ENCODE results near the gene CLCN5.

CLCN5 gene

DNA sequence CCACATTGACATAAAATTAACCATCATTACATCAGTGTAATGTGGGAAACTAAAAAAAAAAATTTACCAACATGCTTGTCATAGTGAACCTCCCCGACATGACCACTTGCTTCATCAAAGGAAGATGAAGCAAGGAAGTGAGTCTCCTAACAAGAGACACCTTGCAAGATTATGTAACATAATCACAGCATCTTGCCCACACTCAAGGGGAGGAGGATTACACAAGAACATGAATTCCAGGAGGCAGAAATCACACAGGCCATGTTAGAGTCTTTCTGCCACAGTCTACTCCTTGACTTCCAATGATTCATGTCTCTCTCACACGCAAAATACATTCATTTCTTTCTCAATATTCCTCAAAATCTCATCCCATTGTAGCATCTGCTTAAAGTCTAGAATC lies 185.1 kb downstream of the CLCN5 start:
- DNase-seq (ENCODE audit: low read depth): no peak
- TF ChIP-seq, protein P1, sequence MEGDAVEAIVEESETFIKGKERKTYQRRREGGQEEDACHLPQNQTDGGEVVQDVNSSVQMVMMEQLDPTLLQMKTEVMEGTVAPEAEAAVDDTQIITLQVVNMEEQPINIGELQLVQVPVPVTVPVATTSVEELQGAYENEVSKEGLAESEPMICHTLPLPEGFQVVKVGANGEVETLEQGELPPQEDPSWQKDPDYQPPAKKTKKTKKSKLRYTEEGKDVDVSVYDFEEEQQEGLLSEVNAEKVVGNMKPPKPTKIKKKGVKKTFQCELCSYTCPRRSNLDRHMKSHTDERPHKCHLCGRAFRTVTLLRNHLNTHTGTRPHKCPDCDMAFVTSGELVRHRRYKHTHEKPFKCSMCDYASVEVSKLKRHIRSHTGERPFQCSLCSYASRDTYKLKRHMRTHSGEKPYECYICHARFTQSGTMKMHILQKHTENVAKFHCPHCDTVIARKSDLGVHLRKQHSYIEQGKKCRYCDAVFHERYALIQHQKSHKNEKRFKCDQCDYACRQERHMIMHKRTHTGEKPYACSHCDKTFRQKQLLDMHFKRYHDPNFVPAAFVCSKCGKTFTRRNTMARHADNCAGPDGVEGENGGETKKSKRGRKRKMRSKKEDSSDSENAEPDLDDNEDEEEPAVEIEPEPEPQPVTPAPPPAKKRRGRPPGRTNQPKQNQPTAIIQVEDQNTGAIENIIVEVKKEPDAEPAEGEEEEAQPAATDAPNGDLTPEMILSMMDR (IDR thresholded peaks at IDR 0.05; ENCODE audit: low read depth, low read length): no peak
- TF ChIP-seq, protein P2, sequence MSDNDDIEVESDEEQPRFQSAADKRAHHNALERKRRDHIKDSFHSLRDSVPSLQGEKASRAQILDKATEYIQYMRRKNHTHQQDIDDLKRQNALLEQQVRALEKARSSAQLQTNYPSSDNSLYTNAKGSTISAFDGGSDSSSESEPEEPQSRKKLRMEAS (IDR thresholded peaks at IDR 0.05; ENCODE audit: low read depth, low read length): no peak
- TF ChIP-seq POLR2A (IDR thresholded peaks at IDR 0.05; ENCODE audit: extremely low read depth, insufficient read length): no peak
- no peak for TF ChIP-seq MYC (IDR thresholded peaks at IDR 0.05; ENCODE audit: low read depth, low read length)
- no peak overlapping the region for H3K4me3 ChIP-seq (ENCODE audit: low read depth, low read length)

DNA sequence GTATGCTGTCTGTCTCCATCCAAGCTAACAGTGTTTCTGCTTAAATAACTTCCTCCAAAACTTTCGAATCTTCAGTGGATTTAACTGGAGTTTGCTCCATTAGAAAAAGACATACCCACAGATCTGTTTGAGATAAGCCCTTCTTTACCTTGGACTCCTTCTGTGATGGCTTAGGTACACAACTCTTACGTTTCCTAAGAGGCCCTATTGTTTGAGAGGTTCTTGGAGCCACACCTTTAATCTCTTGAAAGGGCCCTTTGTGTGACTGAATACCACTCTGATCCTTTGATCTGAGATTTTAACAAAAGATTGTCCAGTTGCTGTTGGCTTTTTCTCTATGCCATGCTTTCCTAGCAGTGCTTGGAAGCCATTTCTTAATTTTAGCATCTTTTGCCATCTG lies 185.9 kb downstream of the CLCN5 start:
- H3K4me3 ChIP-seq (ENCODE audit: low read depth, low read length): no peak overlapping the region
- no peak for DNase-seq (ENCODE audit: low read depth)
- no peak for TF ChIP-seq POLR2A (IDR thresholded peaks at IDR 0.05; ENCODE audit: extremely low read depth, insufficient read length)
- TF ChIP-seq, protein P1 (IDR thresholded peaks at IDR 0.05; ENCODE audit: low read depth, low read length): no peak
- TF ChIP-seq, protein P2 (IDR thresholded peaks at IDR 0.05; ENCODE audit: low read depth, low read length): no peak
- TF ChIP-seq MYC (IDR thresholded peaks at IDR 0.05; ENCODE audit: low read depth, low read length): no peak

GRCh38 chrX:50111742-50112141 lies 189.3 kb downstream of the CLCN5 start:
- no peak for DNase-seq (ENCODE audit: low read depth)
- no peak for TF ChIP-seq POLR2A (IDR thresholded peaks at IDR 0.05; ENCODE audit: extremely low read depth, insufficient read length)
- TF ChIP-seq, protein P1 (IDR thresholded peaks at IDR 0.05; ENCODE audit: low read depth, low read length): no peak
- TF ChIP-seq, protein P2 (IDR thresholded peaks at IDR 0.05; ENCODE audit: low read depth, low read length): no peak
- TF ChIP-seq MYC (IDR thresholded peaks at IDR 0.05; ENCODE audit: low read depth, low read length): no peak
- H3K4me3 ChIP-seq (ENCODE audit: low read depth, low read length): no peak overlapping the region

- DNase-seq (ENCODE audit: low read depth): no peak
- H3K4me3 ChIP-seq (ENCODE audit: low read depth, low read length): no peak overlapping the region
- no peak for TF ChIP-seq MYC (IDR thresholded peaks at IDR 0.05; ENCODE audit: low read depth, low read length)
Observed at GRCh38 chrX:50114113-50114512, 191.7 kb downstream of the CLCN5 start.

DNA sequence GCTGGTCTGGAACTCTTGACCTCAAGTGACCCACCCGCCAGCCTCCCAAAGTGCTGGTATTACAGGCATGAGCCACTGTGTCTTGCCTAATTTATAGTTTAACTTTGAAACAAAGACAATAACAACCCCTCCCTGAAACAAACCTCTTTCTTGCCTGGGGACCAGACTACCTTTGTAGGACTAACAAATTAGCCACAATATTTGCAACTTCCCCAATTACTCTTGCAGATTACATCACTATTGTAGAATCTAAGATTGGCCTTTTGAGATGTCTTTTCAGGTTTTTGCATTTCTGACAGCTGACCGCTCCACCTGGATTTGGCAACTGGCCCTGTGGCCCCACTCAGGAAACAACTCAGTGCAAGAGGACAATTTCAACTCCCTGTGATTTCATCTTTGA lies 193.6 kb downstream of the CLCN5 start:
- TF ChIP-seq POLR2A (IDR thresholded peaks at IDR 0.05; ENCODE audit: extremely low read depth, insufficient read length): no peak
- TF ChIP-seq, protein P1 (IDR thresholded peaks at IDR 0.05; ENCODE audit: low read depth, low read length): no peak
- no peak for TF ChIP-seq MYC (IDR thresholded peaks at IDR 0.05; ENCODE audit: low read depth, low read length)
- TF ChIP-seq, protein P2 (IDR thresholded peaks at IDR 0.05; ENCODE audit: low read depth, low read length): no peak
- DNase-seq (ENCODE audit: low read depth): no peak
- no peak overlapping the region for H3K4me3 ChIP-seq (ENCODE audit: low read depth, low read length)

DNA sequence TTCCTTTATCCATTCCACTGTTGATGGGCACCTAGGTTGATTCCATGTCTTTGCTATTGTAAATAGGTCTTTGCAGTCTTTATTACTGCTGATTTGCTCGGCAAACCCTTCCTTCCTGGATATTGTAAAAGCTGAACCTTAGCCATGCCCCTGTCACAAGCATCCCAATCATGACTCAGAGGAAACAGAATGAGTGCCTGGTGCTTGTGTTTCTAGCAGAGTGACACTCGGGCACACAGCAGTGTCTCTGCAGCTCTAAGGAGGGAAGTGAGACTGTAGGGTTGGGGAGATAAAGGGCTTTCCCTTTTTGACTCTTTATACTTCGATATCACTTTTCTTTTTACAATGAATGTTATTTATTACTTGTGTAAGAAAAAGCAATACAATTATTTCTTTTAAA lies 195.1 kb downstream of the CLCN5 start:
- no peak overlapping the region for H3K4me3 ChIP-seq (ENCODE audit: low read depth, low read length)
- no peak for DNase-seq (ENCODE audit: low read depth)
- TF ChIP-seq, protein P1 (IDR thresholded peaks at IDR 0.05; ENCODE audit: low read depth, low read length): no peak
- TF ChIP-seq POLR2A (IDR thresholded peaks at IDR 0.05; ENCODE audit: extremely low read depth, insufficient read length): no peak

Data from NB4 (cell line).